Stomach (tissue), 9 donors: ENCODE measurements around the gene TSC22D1. TPM values are rescaled to one million over a fixed set of nuclear protein-coding genes. Genes with fewer than 3 reads are reported as not detected.

Experiments used
- DNase-seq, 2 donors: peaks; one replicate each; pipeline versions ENCODE4 v3.0.0 to v3.0.0-alpha.2; 2013 to 2019
- H3K27ac ChIP-seq, 5 donors: fragments of 200-600 bp in 4 of 5; sonication (generic) in 4 of 5; one replicate each; pipeline ENCODE4 v1.5.1; 2013 to 2019; ENCODE audit warnings: mild to moderate bottlenecking in 1 of 5, moderate library complexity in 1 of 5
- H3K27me3 ChIP-seq, 3 donors: fragments of 200-600 bp; sonication (generic); one replicate each; pipeline ENCODE4 v1.5.1; 2017 to 2019; ENCODE audit warnings: mixed run types in 1 of 3
- H3K36me3 ChIP-seq, 4 donors: fragments of 200-600 bp; sonication (generic); 1 replicate in 3 of 4; 2 replicates in 1 of 4; pipeline ENCODE4 v1.5.1; 2016 to 2019
- H3K4me1 ChIP-seq, 4 donors: fragments of 200-600 bp; sonication (generic); one replicate each; pipeline ENCODE4 v1.5.1; 2016 to 2019
- H3K4me3 ChIP-seq, 4 donors: fragments of 200-600 bp; sonication (generic) in 3 of 4; one replicate each; pipeline ENCODE4 v1.5.1; 2016 to 2019; ENCODE audit warnings: mild to moderate bottlenecking in 1 of 4
- H3K9me3 ChIP-seq, 4 donors: fragments of 200-600 bp; sonication (generic); one replicate each; pipeline ENCODE4 v1.5.1; 2016 to 2019
- CTCF ChIP-seq, 7 experiments: fragments of 450-650 bp in 4 of 7; fragments of 200-600 bp in 3 of 7; sonication (generic) in 3 of 7; IDR thresholded peaks; one replicate each; pipeline ENCODE4 v1.5.1; 2016 to 2019; ENCODE audit warnings: antibody characterized with exemption in 7 of 7, control low read depth in 2 of 7, mild to moderate bottlenecking in 1 of 7
- EP300 ChIP-seq: sonication (generic); formaldehyde crosslinking; IDR thresholded peaks from one replicate; pipeline ENCODE4 v1.6.1; 2017; ENCODE audit warnings: antibody characterized with exemption
- POLR2A ChIP-seq, 4 donors: fragments of 450-650 bp; IDR thresholded peaks; one replicate each; pipeline ENCODE4 v1.6.1; 2016; ENCODE audit warnings: antibody characterized with exemption in 4 of 4, control low read depth in 2 of 4, mild to moderate bottlenecking in 1 of 4, moderate library complexity in 1 of 4
- POLR2AphosphoS5 ChIP-seq, 3 donors: sonication (generic); formaldehyde crosslinking; IDR thresholded peaks; one replicate each; pipeline ENCODE4 v1.6.1; 2016; ENCODE audit warnings: antibody characterized with exemption in 3 of 3
- WGBS, 5 donors: extraction: QIAGEN DNeasy Blood & Tissue Kit in 3 of 5; methylation state at CpG; one replicate each; pipeline versions ENCODE4 v1.1.5 to v1.1.7; 2013 to 2018; 5-methylcytosine and 5-hydroxymethylcytosine counted together
- intact Hi-C: fragments of 100-400 bp; cut with DNase I; formaldehyde crosslinking; loops from one replicate; pipeline ENCODE4 v1.15.1; 2023; ENCODE audit warnings: low total_unique reads
- polyA plus RNA-seq, 3 donors: library from polyadenylated mRNA; stranded (reverse); fragments of 200-250 nt; gene quantifications; one replicate each; pipeline ENCODE4 v1.2.3, GENCODE V29; 2013
- total RNA-seq, 5 donors: library from RNA; depleted of rRNA; stranded (reverse); fragments of >200 nt; gene quantifications; one replicate each; pipeline versions ENCODE4 v1.1.0 to v1.2.3, GENCODE V29; 2014 to 2016
- donor health status: healthy with polysubstance abuse.
- donor health status: Bipolar disorder and iron deficiency.
- donor health status: healthy.

Gene TSC22D1
- total and polyA plus RNA-seq, 8 donors, result 26.1 to 195 (median 111) TPM

GRCh38 chr13:44413095-44413494 is 163.0 kb downstream of the TSC22D1 start:
- intact Hi-C loops, result no loop called here
- no peaks in the 10 kb centered on the region for H3K4me1 ChIP-seq
- 84 to 88% (median 87%) methylated on average over 13 of the region's 13 CpGs for WGBS, 5 donors

GRCh38 chr13:44412346-44412935 is 163.7 kb downstream of the TSC22D1 start:
- Histone ChIP-seq H3K9me3 (no peaks in the 10 kb centered on the region), H3K4me1 (no peaks in the 10 kb centered on the region), H3K4me3 (no peak overlapping the region), H3K36me3 (no peaks in the 10 kb centered on the region), H3K27ac (peak overlapping the region in 1 of 5 donors; percentile 42), H3K27me3 (no peaks in the 10 kb centered on the region)
- peak in 1 of 2 donors; percentile 34 for DNase-seq
- 77 to 83% (median 80%) methylated on average over 16 of the region's 16 CpGs for WGBS, 5 donors
- intact Hi-C loops, result no loop called here
- no peak for TF ChIP-seq EP300
- no peak for TF ChIP-seq CTCF (IDR thresholded peaks at IDR 0.05)

More at GRCh38 chr13:44413095-44413494, 163.0 kb downstream of the TSC22D1 start:
- no peak for DNase-seq
- H3K36me3 ChIP-seq, result no peaks in the 10 kb centered on the region
- H3K9me3 ChIP-seq, result no peaks in the 10 kb centered on the region
- H3K27ac ChIP-seq, result no peak overlapping the region
- TF ChIP-seq POLR2AphosphoS5 (IDR thresholded peaks at IDR 0.05), result no peak
- TF ChIP-seq EP300, result no peak
- TF ChIP-seq CTCF (IDR thresholded peaks at IDR 0.05), result no peak
- TF ChIP-seq POLR2A (IDR thresholded peaks at IDR 0.05), result no peak
- H3K4me3 ChIP-seq, result no peak overlapping the region
- H3K27me3 ChIP-seq, result no peaks in the 10 kb centered on the region

- WGBS, 5 donors, result 71 to 87% (median 81%) methylated on average over 2 of the region's 2 CpGs
Measured at GRCh38 chr13:44411841-44412240, 164.3 kb downstream of the TSC22D1 start.

GRCh38 chr13:44410328-44410859 is 165.7 kb downstream of the TSC22D1 start:
- DNase-seq, result peak in 1 of 2 donors; percentile 58
- WGBS, 5 donors, result 53 to 72% (median 56%) methylated on average over 6 of the region's 6 CpGs
- no peaks in the 10 kb centered on the region for H3K27me3 ChIP-seq
- peaks cover 0 to 4% (median 0%) of the 10 kb centered on the region in 4 donors for H3K4me1 ChIP-seq
- H3K36me3 ChIP-seq, result no peaks in the 10 kb centered on the region
- TF ChIP-seq EP300, result no peak
- TF ChIP-seq POLR2AphosphoS5 (IDR thresholded peaks at IDR 0.05), result no peak
- no peak for TF ChIP-seq POLR2A (IDR thresholded peaks at IDR 0.05)
- TF ChIP-seq CTCF (IDR thresholded peaks at IDR 0.05), result peak in 3 of 7 experiments; percentile 13 to 45 (median 27)
- intact Hi-C loops, result no loop called here
- H3K27ac ChIP-seq, result no peak overlapping the region
- H3K9me3 ChIP-seq, result no peaks in the 10 kb centered on the region
- no peak overlapping the region for H3K4me3 ChIP-seq

More at GRCh38 chr13:44411841-44412240, 164.3 kb downstream of the TSC22D1 start:
- intact Hi-C loops, result no loop called here
- Histone ChIP-seq H3K36me3 (no peaks in the 10 kb centered on the region), H3K27ac (no peak overlapping the region), H3K4me3 (no peak overlapping the region), H3K9me3 (no peaks in the 10 kb centered on the region), H3K4me1 (no peaks in the 10 kb centered on the region), H3K27me3 (no peaks in the 10 kb centered on the region)
- TF ChIP-seq POLR2A (IDR thresholded peaks at IDR 0.05) (no peak), EP300 (no peak), POLR2AphosphoS5 (IDR thresholded peaks at IDR 0.05) (no peak), CTCF (IDR thresholded peaks at IDR 0.05) (no peak)
- no peak for DNase-seq
